Uterus (tissue), 4 donors: ENCODE results near the gene ARHGEF37. TPM values are rescaled to one million over a fixed set of nuclear protein-coding genes. Genes with fewer than 3 reads are reported as not detected.
"Not testable (repeated sequence)": the region's sequence is repeated elsewhere in the genome, so short reads cannot be mapped to it uniquely, and the experiment has no call there.

Experiments
- DNase-seq, 2 donors: peaks; one replicate each; pipeline ENCODE4 v3.0.0-alpha.2; 2019 to 2020
- H3K27ac ChIP-seq, 2 donors: fragments of 200-600 bp; sonication (generic); 1 replicate in 1 of 2; 2 replicates in 1 of 2; pipeline ENCODE4 v1.5.1; 2016 to 2018
- H3K27me3 ChIP-seq, 2 donors: fragments of 200-600 bp; sonication (generic); one replicate each; pipeline ENCODE4 v1.5.1; 2018 to 2019; ENCODE audit warnings: control low read depth in 1 of 2
- H3K36me3 ChIP-seq, 2 donors: fragments of 200-600 bp; sonication (generic); one replicate each; pipeline ENCODE4 v1.5.1; 2019; ENCODE audit warnings: control low read depth in 1 of 2
- H3K4me1 ChIP-seq, 2 donors: fragments of 200-600 bp; sonication (generic); one replicate each; pipeline ENCODE4 v1.5.1; 2018 to 2019; ENCODE audit warnings: control low read depth in 1 of 2
- H3K4me3 ChIP-seq, 2 donors: fragments of 200-600 bp; sonication (generic); 1 replicate in 1 of 2; 2 replicates in 1 of 2; pipeline ENCODE4 v1.5.1; 2018 to 2019; ENCODE audit warnings: mild to moderate bottlenecking in 1 of 2
- H3K9me3 ChIP-seq, 2 donors: fragments of 200-600 bp; sonication (generic); one replicate each; pipeline ENCODE4 v1.5.1; 2019; ENCODE audit warnings: control low read depth in 1 of 2
- POLR2A ChIP-seq, 2 donors: fragments of 450-650 bp; IDR thresholded peaks; one replicate each; pipeline ENCODE4 v1.6.1; 2016; ENCODE audit warnings: antibody characterized with exemption in 2 of 2, mild to moderate bottlenecking in 1 of 2, moderate library complexity in 1 of 2
- intact Hi-C: fragments of 100-400 bp; cut with DNase I; formaldehyde crosslinking; loops from one replicate; pipeline ENCODE4 v1.15.1; 2023; ENCODE audit warnings: low total_unique reads
- total RNA-seq, 4 donors: library from RNA; depleted of rRNA in 3 of 4; stranded (reverse); fragments of >200 nt in 3 of 4; gene quantifications; one replicate each; pipeline versions ENCODE4 v1.1.0 to v1.2.4, GENCODE V29; 2014 to 2023
- TF ChIP-seq, protein P1 (sequence below), 4 experiments: fragments of 200-600 bp in 2 of 4; fragments of 450-650 bp in 2 of 4; sonication (generic) in 2 of 4; IDR thresholded peaks; one replicate each; pipeline ENCODE4 v1.5.1; 2016 to 2019; ENCODE audit warnings: antibody characterized with exemption in 4 of 4, mild to moderate bottlenecking in 2 of 4, moderate library complexity in 1 of 4
- donor health status: DM: yes; HTN: yes; CAD: no.

ARHGEF37 gene
- total RNA-seq, 4 donors from 2014 or later = 4.6 to 10.4 (median 7.9) TPM

DNA sequence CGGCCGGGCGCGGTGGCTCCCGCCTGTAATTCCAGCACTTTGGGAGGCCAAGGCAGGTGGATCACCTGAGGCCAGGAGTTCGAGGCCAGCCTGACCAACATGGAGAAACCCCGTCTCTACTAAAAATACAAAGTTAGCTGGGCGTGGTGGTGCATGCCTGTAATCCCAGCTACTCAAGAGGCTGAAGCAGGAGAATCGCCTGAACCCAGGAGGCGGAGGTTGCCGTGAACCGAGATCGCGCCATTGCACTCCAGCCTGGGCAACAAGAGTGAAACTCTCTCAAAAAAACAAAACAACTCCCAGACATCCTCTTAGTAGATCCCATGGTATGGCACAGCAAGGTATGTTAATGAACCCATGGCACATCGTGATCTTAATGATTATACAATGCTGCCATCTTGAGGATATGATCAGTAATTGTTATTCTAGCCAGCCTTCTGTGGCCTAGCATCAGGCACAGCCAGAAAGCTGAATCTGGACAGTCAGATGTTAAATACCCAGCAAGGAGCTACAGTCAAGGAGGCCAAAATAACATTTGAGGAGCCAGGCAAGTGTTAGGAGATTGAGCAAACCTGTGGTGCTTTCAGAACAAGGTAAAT, 16.7 kb upstream of the ARHGEF37 start:
- DNase-seq, H3K36me3 ChIP-seq, H3K27me3 ChIP-seq, H3K4me3 ChIP-seq, H3K9me3 ChIP-seq: not testable (repeated sequence)
- Histone ChIP-seq H3K27ac (peak overlapping the region in 1 of 2 donors; percentile 25), H3K4me1 (peaks cover 10 to 11% of the 10 kb centered on the region in 2 donors)
- TF ChIP-seq, protein P1, sequence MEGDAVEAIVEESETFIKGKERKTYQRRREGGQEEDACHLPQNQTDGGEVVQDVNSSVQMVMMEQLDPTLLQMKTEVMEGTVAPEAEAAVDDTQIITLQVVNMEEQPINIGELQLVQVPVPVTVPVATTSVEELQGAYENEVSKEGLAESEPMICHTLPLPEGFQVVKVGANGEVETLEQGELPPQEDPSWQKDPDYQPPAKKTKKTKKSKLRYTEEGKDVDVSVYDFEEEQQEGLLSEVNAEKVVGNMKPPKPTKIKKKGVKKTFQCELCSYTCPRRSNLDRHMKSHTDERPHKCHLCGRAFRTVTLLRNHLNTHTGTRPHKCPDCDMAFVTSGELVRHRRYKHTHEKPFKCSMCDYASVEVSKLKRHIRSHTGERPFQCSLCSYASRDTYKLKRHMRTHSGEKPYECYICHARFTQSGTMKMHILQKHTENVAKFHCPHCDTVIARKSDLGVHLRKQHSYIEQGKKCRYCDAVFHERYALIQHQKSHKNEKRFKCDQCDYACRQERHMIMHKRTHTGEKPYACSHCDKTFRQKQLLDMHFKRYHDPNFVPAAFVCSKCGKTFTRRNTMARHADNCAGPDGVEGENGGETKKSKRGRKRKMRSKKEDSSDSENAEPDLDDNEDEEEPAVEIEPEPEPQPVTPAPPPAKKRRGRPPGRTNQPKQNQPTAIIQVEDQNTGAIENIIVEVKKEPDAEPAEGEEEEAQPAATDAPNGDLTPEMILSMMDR (IDR thresholded peaks at IDR 0.05) = peak; percentile 54 to 89 (median 70)
- intact Hi-C loops = loop anchor here (5.0 kb wide), 1 partner anchor 197 kb away; no protein-coding TSS in a partner anchor

DNA sequence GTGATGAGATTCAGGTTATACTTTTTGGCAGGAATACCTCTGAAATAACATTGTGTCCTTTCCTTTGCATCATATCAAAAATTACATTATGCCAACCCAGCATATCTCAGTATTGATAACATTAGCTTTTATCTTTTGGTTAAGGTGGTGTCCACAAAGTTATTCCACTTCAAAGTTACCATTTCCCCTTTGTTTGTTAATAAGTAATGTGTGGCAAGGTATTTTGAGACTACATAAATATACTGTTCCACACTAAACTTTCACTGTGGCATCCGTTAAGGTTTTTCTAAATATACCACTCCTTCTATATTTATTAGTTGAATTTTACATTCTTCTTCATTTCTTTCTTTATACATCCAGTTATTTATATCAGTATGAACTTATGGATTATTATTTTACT, 14.1 kb upstream of the ARHGEF37 start:
- Histone ChIP-seq H3K27me3 (no peaks in the 10 kb centered on the region), H3K36me3 (no peaks in the 10 kb centered on the region), H3K4me3 (no peak overlapping the region), H3K4me1 (peaks cover 7 to 10% of the 10 kb centered on the region in 2 donors), H3K27ac (no peak overlapping the region), H3K9me3 (no peaks in the 10 kb centered on the region)
- intact Hi-C loops = loop anchor here (5.0 kb wide), 1 partner anchor 200 kb away; no protein-coding TSS in a partner anchor
- no peak for TF ChIP-seq POLR2A (IDR thresholded peaks at IDR 0.05)
- TF ChIP-seq, protein P1 (IDR thresholded peaks at IDR 0.05) = no peak
- DNase-seq = no peak

DNA sequence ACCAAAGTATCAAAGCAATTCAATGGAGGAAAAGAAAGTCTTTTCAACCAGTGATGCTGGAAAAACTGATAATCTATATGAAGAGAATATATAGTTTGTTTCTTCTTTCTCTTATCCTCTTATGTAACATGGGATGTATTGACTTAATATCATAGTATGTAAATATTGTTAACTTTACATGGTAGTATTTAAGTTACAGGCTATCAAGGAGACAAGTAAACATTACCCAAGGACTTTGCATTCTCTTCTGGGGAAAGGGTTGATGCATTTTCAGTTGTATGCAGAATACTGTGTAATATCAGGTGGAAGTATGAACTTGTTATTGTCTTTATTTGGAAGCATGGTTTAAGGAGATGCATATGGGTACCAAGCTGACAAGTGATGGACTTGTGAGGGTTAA, 9.1 kb upstream of the ARHGEF37 start:
- DNase-seq = no peak
- no peak overlapping the region for H3K27ac ChIP-seq
- no peak overlapping the region for H3K4me3 ChIP-seq
- no peaks in the 10 kb centered on the region for H3K27me3 ChIP-seq
- no peaks in the 10 kb centered on the region for H3K9me3 ChIP-seq
- no peaks in the 10 kb centered on the region for H3K36me3 ChIP-seq
- H3K4me1 ChIP-seq = no peaks in the 10 kb centered on the region
- intact Hi-C loops = no loop called here
- TF ChIP-seq POLR2A (IDR thresholded peaks at IDR 0.05) = no peak
- TF ChIP-seq, protein P1 (IDR thresholded peaks at IDR 0.05) = no peak

DNA sequence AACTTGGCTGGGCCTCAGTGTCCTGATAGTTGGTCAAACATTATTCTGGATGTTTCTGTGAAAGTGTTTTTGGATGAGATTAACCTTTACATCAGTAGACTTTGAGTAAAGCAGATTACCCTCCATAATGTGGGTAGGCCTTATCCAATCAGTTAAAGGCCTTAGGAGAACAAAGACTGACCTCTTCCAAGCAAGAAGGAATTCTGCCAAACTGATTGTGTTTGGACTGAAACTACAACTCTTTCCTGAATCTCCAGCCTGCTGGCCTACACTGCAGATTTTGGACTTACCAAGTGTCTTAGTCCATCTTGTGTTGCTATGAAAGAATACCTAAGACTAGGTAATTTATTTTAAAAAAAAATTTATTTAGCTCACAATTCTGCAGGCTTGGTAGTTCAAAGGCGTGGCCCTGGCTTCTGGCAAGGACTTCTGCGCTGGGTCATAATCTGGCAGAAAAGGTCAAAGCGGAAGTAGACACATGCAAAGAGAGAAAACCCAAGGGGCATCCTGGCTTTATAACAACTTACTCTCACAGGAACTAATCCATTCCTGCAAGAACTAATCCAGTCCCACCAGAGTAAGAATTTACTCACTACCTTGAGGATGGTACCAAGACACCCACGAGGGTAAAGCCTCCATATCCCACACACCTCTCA, 8.6 kb upstream of the ARHGEF37 start:
- no peak overlapping the region for H3K27ac ChIP-seq

DNA sequence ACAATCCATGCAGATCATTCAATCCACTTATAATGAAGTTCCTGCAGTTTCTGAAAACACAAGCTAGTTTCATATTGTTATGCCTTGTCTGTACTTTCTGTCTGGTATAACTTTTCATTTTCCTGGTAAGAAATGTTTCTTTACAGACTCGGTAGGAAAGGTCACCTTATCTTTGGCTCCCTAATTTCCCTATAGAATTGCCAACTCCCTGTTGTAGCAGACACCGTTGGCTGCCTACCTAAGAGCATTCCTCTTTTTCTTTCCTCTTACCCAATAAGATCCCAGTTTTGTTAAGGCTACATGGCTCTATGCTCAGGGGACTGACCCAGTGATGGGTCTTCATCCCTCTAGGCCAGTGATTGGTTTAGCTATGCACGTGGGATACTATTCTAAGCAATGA, 6.2 kb upstream of the ARHGEF37 start:
- Histone ChIP-seq H3K4me3 (no peak overlapping the region), H3K36me3 (no peaks in the 10 kb centered on the region), H3K27me3 (no peaks in the 10 kb centered on the region), H3K4me1 (no peaks in the 10 kb centered on the region), H3K27ac (no peak overlapping the region), H3K9me3 (no peaks in the 10 kb centered on the region)
- no peak for TF ChIP-seq POLR2A (IDR thresholded peaks at IDR 0.05)
- TF ChIP-seq, protein P1 (IDR thresholded peaks at IDR 0.05) = no peak
- intact Hi-C loops = no loop called here
- no peak for DNase-seq

More for the DNA sequence above, 8.6 kb upstream of the ARHGEF37 start:
- Histone ChIP-seq H3K4me3 (no peak overlapping the region), H3K36me3 (no peaks in the 10 kb centered on the region), H3K27me3 (no peaks in the 10 kb centered on the region), H3K9me3 (no peaks in the 10 kb centered on the region), H3K4me1 (no peaks in the 10 kb centered on the region)
- no peak for DNase-seq
- TF ChIP-seq, protein P1 (IDR thresholded peaks at IDR 0.05) = no peak
- no peak for TF ChIP-seq POLR2A (IDR thresholded peaks at IDR 0.05)
- intact Hi-C loops = no loop called here
